Nephron progenitor cell (in vitro differentiated cells): ENCODE measurements around the gene TEC.

ENCODE experiments used
- DNase-seq: peaks from one replicate; pipeline ENCODE4 v3.0.0; 2021
- H3K27ac Mint-ChIP-seq: 2 replicates; pipeline ENCODE4 v1.8.0; 2021; ENCODE audit warnings: mild to moderate bottlenecking, moderate library complexity, mixed read lengths
- H3K27me3 Mint-ChIP-seq: 2 replicates; pipeline ENCODE4 v1.8.0; 2021; ENCODE audit warnings: mild to moderate bottlenecking, low read depth, mixed read lengths; ENCODE audit not compliant: poor library complexity
- H3K36me3 Mint-ChIP-seq: 2 replicates; pipeline ENCODE4 v1.8.0; 2021; ENCODE audit warnings: low read depth, mixed read lengths
- H3K4me1 Mint-ChIP-seq: 2 replicates; pipeline ENCODE4 v1.8.0; 2021; ENCODE audit warnings: mixed read lengths
- H3K4me3 Mint-ChIP-seq: 2 replicates; pipeline ENCODE4 v1.8.0; 2021; ENCODE audit warnings: mild to moderate bottlenecking, moderate library complexity, mixed read lengths
- H3K9me3 Mint-ChIP-seq: 2 replicates; pipeline ENCODE4 v1.8.0; 2021; ENCODE audit warnings: mild to moderate bottlenecking, moderate library complexity, mixed read lengths
- TF ChIP-seq, protein P1 (sequence below): fragments of 200-600 bp; sonication (generic); IDR thresholded peaks from 2 replicates; pipeline ENCODE4 v1.5.0; 2021; ENCODE audit warnings: antibody characterized with exemption

Gene TEC

GRCh38 chr4:48116582-48116981 is 153.1 kb downstream of the TEC start:
- Mint-ChIP-seq H3K4me3 (no peak overlapping the region), H3K4me1 (peaks cover 5% of the 10 kb centered on the region), H3K27ac (no peak overlapping the region), H3K27me3 (peaks cover 3% of the 10 kb centered on the region), H3K9me3 (no peaks in the 10 kb centered on the region), H3K36me3 (no peaks in the 10 kb centered on the region)
- TF ChIP-seq, protein P1, sequence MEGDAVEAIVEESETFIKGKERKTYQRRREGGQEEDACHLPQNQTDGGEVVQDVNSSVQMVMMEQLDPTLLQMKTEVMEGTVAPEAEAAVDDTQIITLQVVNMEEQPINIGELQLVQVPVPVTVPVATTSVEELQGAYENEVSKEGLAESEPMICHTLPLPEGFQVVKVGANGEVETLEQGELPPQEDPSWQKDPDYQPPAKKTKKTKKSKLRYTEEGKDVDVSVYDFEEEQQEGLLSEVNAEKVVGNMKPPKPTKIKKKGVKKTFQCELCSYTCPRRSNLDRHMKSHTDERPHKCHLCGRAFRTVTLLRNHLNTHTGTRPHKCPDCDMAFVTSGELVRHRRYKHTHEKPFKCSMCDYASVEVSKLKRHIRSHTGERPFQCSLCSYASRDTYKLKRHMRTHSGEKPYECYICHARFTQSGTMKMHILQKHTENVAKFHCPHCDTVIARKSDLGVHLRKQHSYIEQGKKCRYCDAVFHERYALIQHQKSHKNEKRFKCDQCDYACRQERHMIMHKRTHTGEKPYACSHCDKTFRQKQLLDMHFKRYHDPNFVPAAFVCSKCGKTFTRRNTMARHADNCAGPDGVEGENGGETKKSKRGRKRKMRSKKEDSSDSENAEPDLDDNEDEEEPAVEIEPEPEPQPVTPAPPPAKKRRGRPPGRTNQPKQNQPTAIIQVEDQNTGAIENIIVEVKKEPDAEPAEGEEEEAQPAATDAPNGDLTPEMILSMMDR, result no peak
- no peak for DNase-seq

DNA sequence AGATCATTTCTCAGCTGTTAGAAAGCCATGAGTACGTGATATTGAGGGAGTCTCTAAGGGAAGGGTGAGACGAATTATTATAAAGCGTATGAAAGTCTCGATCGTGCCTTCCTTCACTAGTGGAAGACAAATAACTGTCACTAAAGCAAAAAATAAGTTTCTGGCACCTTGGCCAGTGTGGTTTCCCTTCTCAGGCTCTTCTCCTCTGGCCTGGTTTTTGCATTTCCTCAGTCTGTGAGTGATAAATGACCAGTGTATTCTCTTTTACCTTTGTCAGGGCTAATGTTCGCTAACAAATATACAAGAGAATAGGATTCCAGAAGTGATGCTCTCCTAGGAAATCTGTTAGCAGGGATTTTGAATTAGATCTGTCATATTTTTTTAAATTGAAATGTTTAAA is 155.2 kb downstream of the TEC start:
- DNase-seq, result no peak
- no peaks in the 10 kb centered on the region for H3K36me3 Mint-ChIP-seq
- no peak overlapping the region for H3K4me3 Mint-ChIP-seq
- no peaks in the 10 kb centered on the region for H3K9me3 Mint-ChIP-seq
- peaks cover 3% of the 10 kb centered on the region for H3K27me3 Mint-ChIP-seq
- H3K27ac Mint-ChIP-seq, result no peak overlapping the region
- TF ChIP-seq, protein P1, result no peak
- H3K4me1 Mint-ChIP-seq, result peaks cover 5% of the 10 kb centered on the region

DNA sequence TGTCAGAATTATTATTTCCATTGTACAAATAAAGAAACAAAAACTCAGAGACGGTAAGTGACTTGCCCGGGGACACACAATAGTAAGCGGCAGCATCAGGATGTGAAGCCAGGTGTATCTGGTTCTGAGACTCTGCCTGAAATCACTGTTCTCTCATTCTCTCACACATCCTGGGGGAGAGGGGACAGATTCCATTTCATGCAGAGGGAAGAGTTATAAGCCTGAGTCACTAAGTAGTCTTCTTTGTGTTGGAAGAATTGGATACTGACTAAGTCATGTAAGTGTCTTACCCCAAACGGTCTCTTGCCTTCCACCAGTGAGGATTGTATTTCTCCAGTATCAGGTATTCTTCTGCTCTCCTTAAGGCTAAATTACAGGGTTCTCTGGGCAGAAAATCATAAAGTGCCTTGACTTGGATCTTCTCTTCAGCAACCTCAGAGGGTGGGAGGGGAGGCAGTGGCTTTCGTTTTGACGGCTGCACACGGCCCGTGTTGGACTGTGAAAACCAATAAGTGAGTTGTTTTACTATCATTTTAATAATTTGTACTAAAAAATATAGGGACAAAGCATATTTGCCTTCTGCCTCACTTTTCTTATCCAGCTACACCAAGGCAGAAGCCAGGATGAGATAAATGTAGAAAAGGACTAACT is 157.5 kb downstream of the TEC start:
- Mint-ChIP-seq H3K4me1 (peaks cover 5% of the 10 kb centered on the region), H3K27ac (no peak overlapping the region), H3K4me3 (no peak overlapping the region), H3K9me3 (no peaks in the 10 kb centered on the region), H3K27me3 (peaks cover 3% of the 10 kb centered on the region), H3K36me3 (no peaks in the 10 kb centered on the region)
- TF ChIP-seq, protein P1, result no peak
- no peak for DNase-seq

GRCh38 chr4:48110452-48110978 is 159.1 kb downstream of the TEC start:
- TF ChIP-seq, protein P1, result no peak
- Mint-ChIP-seq H3K36me3 (no peaks in the 10 kb centered on the region), H3K27me3 (peaks cover 3% of the 10 kb centered on the region), H3K4me3 (no peak overlapping the region), H3K27ac (no peak overlapping the region), H3K9me3 (no peaks in the 10 kb centered on the region), H3K4me1 (peaks cover 5% of the 10 kb centered on the region)
- DNase-seq, result no peak

- no peak for DNase-seq
- peaks cover 5% of the 10 kb centered on the region for H3K4me1 Mint-ChIP-seq
- TF ChIP-seq, protein P1, result peak; percentile 49
- H3K27ac Mint-ChIP-seq, result no peak overlapping the region
- H3K4me3 Mint-ChIP-seq, result no peak overlapping the region
- H3K9me3 Mint-ChIP-seq, result no peaks in the 10 kb centered on the region
- H3K36me3 Mint-ChIP-seq, result no peaks in the 10 kb centered on the region
- H3K27me3 Mint-ChIP-seq, result peaks cover 3% of the 10 kb centered on the region
Measured at GRCh38 chr4:48109413-48110263, 160.0 kb downstream of the TEC start.
